ENCODE data around the gene RNF212B.
A peak's percentile ranks its signal among the peaks of the same experiment; 100 is the strongest.

Gene RNF212B

GRCh38 chr14:23320584-23321571, 83.1 kb downstream of the RNF212B start, which contains the start of gene PABPN1:
TSS of gene PABPN1 (plus strand) at chr14:23321457. CDS start at chr14:23321470, 13 bp downstream.
- peak; percentile 94 to 97 for DNase-seq (ENCODE audit: low read depth in 2 of 2)

DNA sequence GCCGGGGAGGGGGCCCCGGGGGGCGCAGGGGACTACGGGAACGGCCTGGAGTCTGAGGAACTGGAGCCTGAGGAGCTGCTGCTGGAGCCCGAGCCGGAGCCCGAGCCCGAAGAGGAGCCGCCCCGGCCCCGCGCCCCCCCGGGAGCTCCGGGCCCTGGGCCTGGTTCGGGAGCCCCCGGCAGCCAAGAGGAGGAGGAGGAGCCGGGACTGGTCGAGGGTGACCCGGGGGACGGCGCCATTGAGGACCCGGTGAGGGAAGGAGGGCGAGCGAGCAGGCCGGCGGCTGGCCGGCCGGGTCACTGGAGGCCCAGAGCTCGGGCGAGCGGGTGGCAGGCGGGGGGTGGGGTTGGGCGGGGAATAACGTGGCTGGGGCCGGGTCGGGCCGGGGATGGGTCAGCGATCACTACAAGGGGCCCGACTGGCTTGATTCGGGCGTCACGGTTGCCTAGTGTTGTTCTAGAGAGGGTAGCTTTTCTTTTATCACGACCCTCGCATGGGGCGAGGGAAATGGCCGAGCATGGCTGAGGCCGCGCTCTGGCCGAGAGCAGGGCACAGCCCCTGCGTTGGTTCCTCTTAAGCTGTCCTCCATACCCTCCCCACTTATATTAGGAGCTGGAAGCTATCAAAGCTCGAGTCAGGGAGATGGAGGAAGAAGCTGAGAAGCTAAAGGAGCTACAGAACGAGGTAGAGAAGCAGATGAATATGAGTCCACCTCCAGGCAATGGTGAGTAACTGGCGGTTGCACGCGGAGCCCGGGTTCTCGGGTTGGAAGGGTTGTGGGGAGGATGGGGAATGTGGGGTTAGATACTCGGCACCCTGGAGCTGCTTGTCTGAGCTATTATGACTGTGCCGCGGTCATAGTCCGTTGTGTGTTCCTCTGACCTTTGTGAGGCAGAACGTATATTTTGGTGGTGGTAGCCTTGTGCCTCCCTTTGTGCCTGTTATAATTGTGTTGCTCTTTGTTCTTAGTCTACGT, 84.1 kb downstream of the RNF212B start:
- DNase-seq (ENCODE audit: low read depth in 2 of 2) = peak; percentile 18 to 34

All from activated CD8-positive, alpha-beta memory T cell treated with anti-CD3 and anti-CD28 coated beads for 4 hours (primary cell).